SK-N-SH (cell line): Measurements from ENCODE around the gene PZP. TPM values are rescaled to one million over a fixed set of nuclear protein-coding genes. Genes with fewer than 3 reads are reported as not detected.

Experiments used
- CTCF ChIA-PET: fragments of 300-600, 350-600 bp; formaldehyde crosslinking; extraction: SDS; loops from one replicate; lab custom pipeline; 2021; lab: Yijun Ruan, JAX
- POLR2A ChIA-PET: fragments of 350-600 bp; sonication (Branson Sonifier 250); formaldehyde crosslinking; extraction: SDS; loops from one replicate; lab custom pipeline; 2020; ENCODE audit warnings: antibody characterized with exemption, inconsistent platforms; lab: Yijun Ruan, JAX
- DNase-seq: peaks from one replicate; pipeline ENCODE4 v3.0.0; 2012
- H2AFZ ChIP-seq: fragments of 200-600 bp; sonication (generic); 2 replicates; pipeline ENCODE4 v1.8.1; 2016; ENCODE audit warnings: antibody characterized with exemption, mild to moderate bottlenecking, low read depth
- H3F3A ChIP-seq: fragments of 200-600 bp; sonication (generic); replicated peaks from 2 replicates; pipeline ENCODE3; 2016; ENCODE audit warnings: antibody characterized with exemption, mild to moderate bottlenecking; ENCODE audit not compliant: insufficient read depth
- H3K27ac ChIP-seq, 2 experiments: fragments of 200-500 bp in 1 of 2; fragments of 200-600 bp in 1 of 2; sonication (Bioruptor generic) in 1 of 2; sonication (generic), shearing (Covaris generic) in 1 of 2; 2 replicates each; pipeline versions ENCODE4 v1.5.1 to v1.6.1; 2014 to 2016; ENCODE audit warnings: low read depth in 2 of 2, inconsistent platforms in 1 of 2, low read length in 1 of 2, mild to moderate bottlenecking in 1 of 2, mixed read lengths in 1 of 2
- H3K27me3 ChIP-seq: fragments of 200-600 bp; sonication (generic), shearing (Covaris generic); 2 replicates; pipeline ENCODE4 v1.6.1; 2016; ENCODE audit warnings: mixed run types; ENCODE audit not compliant: insufficient read depth
- H3K36me3 ChIP-seq, 2 experiments: fragments of 200-500 bp in 1 of 2; fragments of 200-600 bp in 1 of 2; sonication (Bioruptor generic) in 1 of 2; sonication (generic) in 1 of 2; replicated peaks in 1 of 2; 2 replicates each; pipeline versions ENCODE3 to v1.5.1; 2014 to 2016; ENCODE audit warnings: low read length in 1 of 2, mild to moderate bottlenecking in 1 of 2; ENCODE audit not compliant: insufficient read depth in 2 of 2, control insufficient read depth in 1 of 2
- H3K4me1 ChIP-seq, 2 experiments: fragments of 200-500 bp in 1 of 2; fragments of 200-600 bp in 1 of 2; sonication (Bioruptor generic) in 1 of 2; sonication (generic), shearing (Covaris generic) in 1 of 2; 2 replicates each; pipeline versions ENCODE4 v1.5.1 to v1.6.1; 2014 to 2016; ENCODE audit warnings: low read depth in 1 of 2, low read length in 1 of 2, mixed run types in 1 of 2; ENCODE audit not compliant: insufficient read depth in 2 of 2, control insufficient read depth in 1 of 2
- H3K4me2 ChIP-seq: fragments of 200-600 bp; sonication (generic), shearing (Covaris generic); 2 replicates; pipeline ENCODE4 v1.6.1; 2017; ENCODE audit warnings: mixed run types
- H3K4me3 ChIP-seq, 2 experiments: fragments of 200-500 bp in 1 of 2; fragments of 200-600 bp in 1 of 2; sonication (Bioruptor generic) in 1 of 2; sonication (generic), shearing (Covaris generic) in 1 of 2; 2 replicates each; pipeline versions ENCODE4 v1.5.1 to v1.8.1; 2014 to 2016; ENCODE audit warnings: low read depth in 2 of 2, inconsistent platforms in 1 of 2, low read length in 1 of 2, mild to moderate bottlenecking in 1 of 2, mixed read lengths in 1 of 2, moderate library complexity in 1 of 2
- H3K79me2 ChIP-seq: fragments of 200-600 bp; sonication (generic); 2 replicates; pipeline ENCODE4 v1.8.1; 2017; ENCODE audit warnings: mild to moderate bottlenecking; ENCODE audit not compliant: insufficient read depth
- H3K9ac ChIP-seq: fragments of 200-600 bp; sonication (generic); 2 replicates; pipeline ENCODE4 v1.6.1; 2017; ENCODE audit warnings: mixed run types
- H3K9me2 ChIP-seq: fragments of 200-600 bp; sonication (generic); 2 replicates; pipeline ENCODE4 v1.6.1; 2017; ENCODE audit warnings: mixed run types
- H3K9me3 ChIP-seq: fragments of 200-600 bp; sonication (generic); 2 replicates; pipeline ENCODE4 v1.6.1; 2017; ENCODE audit warnings: mixed run types, mild to moderate bottlenecking, moderate library complexity
- H4K20me1 ChIP-seq: fragments of 200-600 bp; sonication (generic); 2 replicates; pipeline ENCODE4 v1.6.1; 2017; ENCODE audit warnings: mild to moderate bottlenecking, mixed run types; ENCODE audit not compliant: insufficient read depth
- CHD2 ChIP-seq: fragments of 150-350 bp; IDR thresholded peaks from 2 replicates; pipeline ENCODE4 v1.6.1; 2018; ENCODE audit warnings: low read length; ENCODE audit not compliant: partially characterized antibody
- ELF1 ChIP-seq: IDR thresholded peaks from 2 replicates; pipeline ENCODE4 v1.4.0; 2012
- EZH2phosphoT487 ChIP-seq: fragments of 200-600 bp; sonication (generic); IDR thresholded peaks from 2 replicates; pipeline ENCODE4 v1.6.1; 2017; ENCODE audit warnings: low read depth, mixed run types, mild to moderate bottlenecking, antibody characterized with exemption, moderate library complexity, borderline replicate concordance
- FOXJ3 ChIP-seq: sonication (generic); formaldehyde crosslinking; IDR thresholded peaks from 2 replicates; pipeline ENCODE4 v1.5.1; 2020; ENCODE audit warnings: mild to moderate bottlenecking, missing genetic modification reagents
- GABPA ChIP-seq: IDR thresholded peaks from 2 replicates; pipeline ENCODE4 v1.4.0; 2012; ENCODE audit warnings: low read depth, mild to moderate bottlenecking
- GATA2 ChIP-seq: sonication (generic); formaldehyde crosslinking; IDR thresholded peaks from 2 replicates; pipeline ENCODE4 v1.5.0; 2020; ENCODE audit warnings: mild to moderate bottlenecking, missing genetic modification reagents
- IRF3 ChIP-seq: fragments of 150-350 bp; IDR thresholded peaks from 2 replicates; pipeline ENCODE4 v1.6.1; 2016; ENCODE audit warnings: mild to moderate bottlenecking, low read depth, low read length
- JUND ChIP-seq: IDR thresholded peaks from 2 replicates; pipeline ENCODE4 v1.4.0; 2012
- MAX ChIP-seq: IDR thresholded peaks from 2 replicates; pipeline ENCODE4 v1.4.0; 2012; ENCODE audit warnings: low read depth
- NFIC ChIP-seq: IDR thresholded peaks from 2 replicates; pipeline ENCODE4 v1.4.0; 2012; ENCODE audit warnings: borderline replicate concordance
- POLR2AphosphoS5 ChIP-seq: IDR thresholded peaks from 2 replicates; pipeline ENCODE4 v1.6.1; 2012; ENCODE audit warnings: low read depth, low read length
- RFX5 ChIP-seq: IDR thresholded peaks from 2 replicates; pipeline ENCODE4 v1.6.1; 2012; ENCODE audit warnings: mild to moderate bottlenecking, improper control_type of control experiment, low read length
- RXRA ChIP-seq: IDR thresholded peaks from 2 replicates; pipeline ENCODE4 v1.4.0; 2012; ENCODE audit warnings: low read depth, mild to moderate bottlenecking, borderline replicate concordance
- SIN3A ChIP-seq: IDR thresholded peaks from 2 replicates; pipeline ENCODE4 v1.6.1; 2012; ENCODE audit warnings: low read depth, mild to moderate bottlenecking, low read length, moderate library complexity, borderline replicate concordance
- TAF1 ChIP-seq: IDR thresholded peaks from 2 replicates; pipeline ENCODE4 v1.6.1; 2012; ENCODE audit warnings: low read depth, mild to moderate bottlenecking, low read length, moderate library complexity, borderline replicate concordance
- TEAD4 ChIP-seq: IDR thresholded peaks from 2 replicates; pipeline ENCODE4 v1.4.0; 2012; ENCODE audit warnings: mild to moderate bottlenecking, borderline replicate concordance; ENCODE audit not compliant: insufficient read depth
- USF2 ChIP-seq: fragments of 150-350 bp; IDR thresholded peaks from 2 replicates; pipeline ENCODE4 v1.6.1; 2017; ENCODE audit warnings: antibody characterized with exemption, low read length, low read depth, borderline replicate concordance
- YY1 ChIP-seq: IDR thresholded peaks from 2 replicates; pipeline ENCODE4 v1.4.0; 2012; ENCODE audit warnings: low read depth, mild to moderate bottlenecking
- ZBTB33 ChIP-seq: IDR thresholded peaks from 2 replicates; pipeline ENCODE4 v1.4.0; 2012; ENCODE audit warnings: low read depth, borderline replicate concordance
- WGBS: methylation state at CpG from one replicate; pipeline ENCODE4 v1.1.6; 2017; ENCODE audit warnings: low lambda C conversion rate; 5-methylcytosine and 5-hydroxymethylcytosine counted together
- polyA plus RNA-seq, 3 experiments: library from polyadenylated mRNA; depleted of rRNA; stranded (reverse); fragments of >200 nt; gene quantifications; 2 replicates each; pipeline ENCODE4 v1.2.3, GENCODE V29; 2012

PZP gene
- polyA plus RNA-seq, 1 of the 3 experiments (the other 2 are of a cell fraction): not detected

GRCh38 chr12:9179781-9180180, 28.4 kb downstream of the PZP start:
- H4K20me1 ChIP-seq: no peaks in the 10 kb centered on the region
- no peaks in the 10 kb centered on the region for H3F3A ChIP-seq
- no peak overlapping the region for H2AFZ ChIP-seq
- no peaks in the 10 kb centered on the region for H3K27me3 ChIP-seq
- no peaks in the 10 kb centered on the region for H3K9me2 ChIP-seq
- TF ChIP-seq IRF3: no peak
- TF ChIP-seq EZH2phosphoT487: no peak
- no peak for TF ChIP-seq MAX
- no peak for TF ChIP-seq ELF1
- TF ChIP-seq GATA2 (CRISPR knock-in tag): no peak
- no peak for TF ChIP-seq POLR2AphosphoS5
- no peak for TF ChIP-seq JUND
- TF ChIP-seq RFX5: no peak
- TF ChIP-seq NFIC: no peak
- no peak for TF ChIP-seq SIN3A
- TF ChIP-seq YY1: no peak
- no peak for TF ChIP-seq TEAD4
- no peak for TF ChIP-seq FOXJ3 (CRISPR knock-in tag)
- no peak for TF ChIP-seq CHD2
- TF ChIP-seq TAF1: no peak
- no peak for TF ChIP-seq GABPA
- TF ChIP-seq USF2: no peak
- no peak for TF ChIP-seq RXRA
- no peak for TF ChIP-seq ZBTB33
- no peaks in the 10 kb centered on the region for H3K36me3 ChIP-seq
- DNase-seq: no peak
- no peak overlapping the region for H3K4me3 ChIP-seq
- POLR2A ChIA-PET: no interaction called here
- WGBS: 45% methylated on average over 3 of the region's 3 CpGs
- no peaks in the 10 kb centered on the region for H3K79me2 ChIP-seq
- CTCF ChIA-PET: no interaction called here
- H3K9me3 ChIP-seq: no peaks in the 10 kb centered on the region
- H3K4me1 ChIP-seq: no peaks in the 10 kb centered on the region
- no peak overlapping the region for H3K27ac ChIP-seq
- no peak overlapping the region for H3K4me2 ChIP-seq
- H3K9ac ChIP-seq: no peak overlapping the region
